GM19193 (cell line): ENCODE measurements around the gene VWA3B.

Experiments
- POLR2A ChIP-seq: IDR thresholded peaks from 4 replicates; pipeline ENCODE4 v1.6.1; 2011; ENCODE audit not compliant: insufficient read depth, insufficient read length; ENCODE audit errors: extremely low read depth

VWA3B gene

GRCh38 chr2:98148595-98149332 is 61.8 kb downstream of the VWA3B start:
- TF ChIP-seq POLR2A, result no peak

GRCh38 chr2:98149333-98149697 is 62.3 kb downstream of the VWA3B start:
- TF ChIP-seq POLR2A, result no peak

GRCh38 chr2:98153481-98153880 is 66.5 kb downstream of the VWA3B start:
- no peak for TF ChIP-seq POLR2A

- TF ChIP-seq POLR2A, result no peak
Observed at GRCh38 chr2:98155291-98155690, 68.3 kb downstream of the VWA3B start.

- no peak for TF ChIP-seq POLR2A
Observed at GRCh38 chr2:98155716-98156115, 68.7 kb downstream of the VWA3B start.

- TF ChIP-seq POLR2A, result no peak
Observed at GRCh38 chr2:98156304-98156703, 69.3 kb downstream of the VWA3B start.

- TF ChIP-seq POLR2A, result no peak
Observed at GRCh38 chr2:98157557-98157956, 70.6 kb downstream of the VWA3B start.

- no peak for TF ChIP-seq POLR2A
Observed at GRCh38 chr2:98158305-98158704, 71.3 kb downstream of the VWA3B start.

GRCh38 chr2:98160554-98160953 is 73.6 kb downstream of the VWA3B start:
- TF ChIP-seq POLR2A, result no peak

- TF ChIP-seq POLR2A, result no peak
Observed at GRCh38 chr2:98161186-98161585, 74.2 kb downstream of the VWA3B start.

GRCh38 chr2:98164256-98164655 is 77.3 kb downstream of the VWA3B start:
- no peak for TF ChIP-seq POLR2A

- TF ChIP-seq POLR2A, result no peak
Observed at GRCh38 chr2:98165516-98166071, 78.6 kb downstream of the VWA3B start.

- no peak for TF ChIP-seq POLR2A
Observed at GRCh38 chr2:98167916-98168315, 80.9 kb downstream of the VWA3B start.

GRCh38 chr2:98170076-98170475 is 83.1 kb downstream of the VWA3B start:
- TF ChIP-seq POLR2A, result no peak

- TF ChIP-seq POLR2A, result no peak
Observed at GRCh38 chr2:98172150-98172765, 85.3 kb downstream of the VWA3B start.

GRCh38 chr2:98172951-98173350 is 86.0 kb downstream of the VWA3B start:
- no peak for TF ChIP-seq POLR2A
